ENCODE data around the gene TUBG1. TPM values are rescaled to one million over a fixed set of nuclear protein-coding genes. Genes with fewer than 3 reads are reported as not detected.

The TUBG1 gene
- total and polyA plus RNA-seq, 9 of the 15 experiments (the other 6 are each of a cell fraction or from before 2014, with no cell fraction given), result 33.1 to 147 (median 66.0) TPM

GRCh38 chr17:42660692-42661345 is 51.3 kb downstream of the TUBG1 start (continued):
- TF ChIP-seq ZEB2 (IDR thresholded peaks at IDR 0.05), result peak; percentile 71
- TF ChIP-seq, protein P1, sequence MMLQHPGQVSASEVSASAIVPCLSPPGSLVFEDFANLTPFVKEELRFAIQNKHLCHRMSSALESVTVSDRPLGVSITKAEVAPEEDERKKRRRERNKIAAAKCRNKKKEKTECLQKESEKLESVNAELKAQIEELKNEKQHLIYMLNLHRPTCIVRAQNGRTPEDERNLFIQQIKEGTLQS (IDR thresholded peaks at IDR 0.05), result peak; percentile 93
- TF ChIP-seq, protein P1 (CRISPR knock-in tag; conservative IDR thresholded peaks at IDR 0.05), result no peak
- TF ChIP-seq SMARCA4 (IDR thresholded peaks at IDR 0.05), result peak; percentile 92
- TF ChIP-seq, protein P2, sequence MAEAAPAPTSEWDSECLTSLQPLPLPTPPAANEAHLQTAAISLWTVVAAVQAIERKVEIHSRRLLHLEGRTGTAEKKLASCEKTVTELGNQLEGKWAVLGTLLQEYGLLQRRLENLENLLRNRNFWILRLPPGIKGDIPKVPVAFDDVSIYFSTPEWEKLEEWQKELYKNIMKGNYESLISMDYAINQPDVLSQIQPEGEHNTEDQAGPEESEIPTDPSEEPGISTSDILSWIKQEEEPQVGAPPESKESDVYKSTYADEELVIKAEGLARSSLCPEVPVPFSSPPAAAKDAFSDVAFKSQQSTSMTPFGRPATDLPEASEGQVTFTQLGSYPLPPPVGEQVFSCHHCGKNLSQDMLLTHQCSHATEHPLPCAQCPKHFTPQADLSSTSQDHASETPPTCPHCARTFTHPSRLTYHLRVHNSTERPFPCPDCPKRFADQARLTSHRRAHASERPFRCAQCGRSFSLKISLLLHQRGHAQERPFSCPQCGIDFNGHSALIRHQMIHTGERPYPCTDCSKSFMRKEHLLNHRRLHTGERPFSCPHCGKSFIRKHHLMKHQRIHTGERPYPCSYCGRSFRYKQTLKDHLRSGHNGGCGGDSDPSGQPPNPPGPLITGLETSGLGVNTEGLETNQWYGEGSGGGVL (CRISPR knock-in tag; IDR thresholded peaks at IDR 0.05), result no peak
- TF ChIP-seq SMARCC2 (IDR thresholded peaks at IDR 0.05; ENCODE audit: low read depth), result peak; percentile 82
- TF ChIP-seq EP300 (IDR thresholded peaks at IDR 0.05; ENCODE audit: low read length), result peak; percentile 43
- TF ChIP-seq JUN (IDR thresholded peaks at IDR 0.05; ENCODE audit: borderline replicate concordance, low read depth, low read length), result peak; percentile 92
- TF ChIP-seq JUN (CRISPR knock-in tag; IDR thresholded peaks at IDR 0.05; ENCODE audit: borderline replicate concordance), result no peak
- TF ChIP-seq, protein P3, sequence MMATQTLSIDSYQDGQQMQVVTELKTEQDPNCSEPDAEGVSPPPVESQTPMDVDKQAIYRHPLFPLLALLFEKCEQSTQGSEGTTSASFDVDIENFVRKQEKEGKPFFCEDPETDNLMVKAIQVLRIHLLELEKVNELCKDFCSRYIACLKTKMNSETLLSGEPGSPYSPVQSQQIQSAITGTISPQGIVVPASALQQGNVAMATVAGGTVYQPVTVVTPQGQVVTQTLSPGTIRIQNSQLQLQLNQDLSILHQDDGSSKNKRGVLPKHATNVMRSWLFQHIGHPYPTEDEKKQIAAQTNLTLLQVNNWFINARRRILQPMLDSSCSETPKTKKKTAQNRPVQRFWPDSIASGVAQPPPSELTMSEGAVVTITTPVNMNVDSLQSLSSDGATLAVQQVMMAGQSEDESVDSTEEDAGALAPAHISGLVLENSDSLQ (IDR thresholded peaks at IDR 0.05), result peak; percentile 93
- TF ChIP-seq ZNF354B (CRISPR knock-in tag; IDR thresholded peaks at IDR 0.05), result no peak
- TF ChIP-seq NR2C2 (CRISPR knock-in tag; IDR thresholded peaks at IDR 0.05), result no peak
- peak; percentile 41; the same call in 1 of the 2 replicates for TF ChIP-seq NR2C2 (tag; IDR thresholded peaks at IDR 0.05)
- TF ChIP-seq, protein P4, sequence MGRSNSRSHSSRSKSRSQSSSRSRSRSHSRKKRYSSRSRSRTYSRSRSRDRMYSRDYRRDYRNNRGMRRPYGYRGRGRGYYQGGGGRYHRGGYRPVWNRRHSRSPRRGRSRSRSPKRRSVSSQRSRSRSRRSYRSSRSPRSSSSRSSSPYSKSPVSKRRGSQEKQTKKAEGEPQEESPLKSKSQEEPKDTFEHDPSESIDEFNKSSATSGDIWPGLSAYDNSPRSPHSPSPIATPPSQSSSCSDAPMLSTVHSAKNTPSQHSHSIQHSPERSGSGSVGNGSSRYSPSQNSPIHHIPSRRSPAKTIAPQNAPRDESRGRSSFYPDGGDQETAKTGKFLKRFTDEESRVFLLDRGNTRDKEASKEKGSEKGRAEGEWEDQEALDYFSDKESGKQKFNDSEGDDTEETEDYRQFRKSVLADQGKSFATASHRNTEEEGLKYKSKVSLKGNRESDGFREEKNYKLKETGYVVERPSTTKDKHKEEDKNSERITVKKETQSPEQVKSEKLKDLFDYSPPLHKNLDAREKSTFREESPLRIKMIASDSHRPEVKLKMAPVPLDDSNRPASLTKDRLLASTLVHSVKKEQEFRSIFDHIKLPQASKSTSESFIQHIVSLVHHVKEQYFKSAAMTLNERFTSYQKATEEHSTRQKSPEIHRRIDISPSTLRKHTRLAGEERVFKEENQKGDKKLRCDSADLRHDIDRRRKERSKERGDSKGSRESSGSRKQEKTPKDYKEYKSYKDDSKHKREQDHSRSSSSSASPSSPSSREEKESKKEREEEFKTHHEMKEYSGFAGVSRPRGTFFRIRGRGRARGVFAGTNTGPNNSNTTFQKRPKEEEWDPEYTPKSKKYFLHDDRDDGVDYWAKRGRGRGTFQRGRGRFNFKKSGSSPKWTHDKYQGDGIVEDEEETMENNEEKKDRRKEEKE (IDR thresholded peaks at IDR 0.05; ENCODE audit: borderline replicate concordance in 1 of 2, control insufficient read depth in 1 of 2, low read depth in 2 of 2, low read length in 1 of 2), result no peak
- no peak for TF ChIP-seq MAFG (tag; conservative IDR thresholded peaks at IDR 0.05)
- TF ChIP-seq, protein P5, sequence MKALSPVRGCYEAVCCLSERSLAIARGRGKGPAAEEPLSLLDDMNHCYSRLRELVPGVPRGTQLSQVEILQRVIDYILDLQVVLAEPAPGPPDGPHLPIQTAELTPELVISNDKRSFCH (CRISPR knock-in tag; IDR thresholded peaks at IDR 0.05), result no peak
- TF ChIP-seq, protein P5 (tag; IDR thresholded peaks at IDR 0.05), result no peak
- TF ChIP-seq SMAD4 (CRISPR knock-in tag; conservative IDR thresholded peaks at IDR 0.05), result 0 out of 2 replicates have a peak, but pooled peaks have one; percentile 19
